ENCODE measurements around the gene TUBB2B. TPM values are rescaled to one million over a fixed set of nuclear protein-coding genes. Genes with fewer than 3 reads are reported as not detected.

The TUBB2B gene
- total RNA-seq: 1 to 10 TPM; 1.2 to 2.7 TPM
- long read RNA-seq, partial matches to known transcripts: 0 of 2 reads
- long read RNA-seq, other reads (novel, unspliced or antisense): 0 of 2 reads

- intact Hi-C loops (cut with DNase I, micrococcal nuclease): no loop called here
- ATAC-seq (no peak), DNase-seq (peak in 1 of 2 donors; percentile 14)
Observed at GRCh38 chr6:3227363-3228045, at the start of gene TUBB2B. TSS of gene TUBB2B (minus strand) at chr6:3227653. CDS start at chr6:3227543, 110 bp downstream.

- ATAC-seq (no peak), DNase-seq (no peak)
- intact Hi-C loops (cut with DNase I, micrococcal nuclease): loop anchor here in 1 of 2 donors (5.0 kb wide), 1 partner anchor 725 kb away; no protein-coding TSS in a partner anchor
Observed at GRCh38 chr6:3277251-3277650, 49.8 kb upstream of the TUBB2B start.

GRCh38 chr6:3276174-3277167 lies 49.0 kb upstream of the TUBB2B start:
- ATAC-seq (no peak), DNase-seq (no peak)
- intact Hi-C loops (cut with DNase I, micrococcal nuclease): loop anchor here in 1 of 2 donors (5.0 kb wide), 1 partner anchor 726 kb away; no protein-coding TSS in a partner anchor

GRCh38 chr6:3273707-3274521 lies 46.5 kb upstream of the TUBB2B start:
- DNase-seq (no peak), ATAC-seq (no peak)
- intact Hi-C loops (cut with DNase I, micrococcal nuclease): no loop called here

GRCh38 chr6:3272911-3273547 lies 45.6 kb upstream of the TUBB2B start:
- intact Hi-C loops (cut with DNase I, micrococcal nuclease): no loop called here
- DNase-seq (no peak), ATAC-seq (no peak)

GRCh38 chr6:3271756-3272155 lies 44.3 kb upstream of the TUBB2B start:
- ATAC-seq (no peak), DNase-seq (no peak)
- intact Hi-C loops (cut with DNase I, micrococcal nuclease): no loop called here

GRCh38 chr6:3270258-3270657 lies 42.8 kb upstream of the TUBB2B start:
- ATAC-seq (peak; percentile 88), DNase-seq (peak; percentile 64 to 73)
- intact Hi-C loops (cut with DNase I, micrococcal nuclease): no loop called here

- DNase-seq (no peak), ATAC-seq (no peak)
- intact Hi-C loops (cut with DNase I, micrococcal nuclease): no loop called here
Observed at GRCh38 chr6:3269281-3269975, 42.0 kb upstream of the TUBB2B start.

GRCh38 chr6:3268680-3269079 lies 41.2 kb upstream of the TUBB2B start:
- no peak for ATAC-seq
- DNase-seq: no peak
- intact Hi-C loops (cut with DNase I, micrococcal nuclease): no loop called here

GRCh38 chr6:3267162-3267561 lies 39.7 kb upstream of the TUBB2B start:
- intact Hi-C loops (cut with DNase I, micrococcal nuclease): no loop called here
- DNase-seq (no peak), ATAC-seq (peak; percentile 9)

GRCh38 chr6:3266170-3266569 lies 38.7 kb upstream of the TUBB2B start:
- intact Hi-C loops (cut with DNase I, micrococcal nuclease): no loop called here
- DNase-seq: no peak
- no peak for ATAC-seq

- intact Hi-C loops (cut with DNase I, micrococcal nuclease): no loop called here
- ATAC-seq (no peak), DNase-seq (no peak)
Observed at GRCh38 chr6:3265671-3266070, 38.2 kb upstream of the TUBB2B start.

- ATAC-seq: peak; percentile 24
- DNase-seq: no peak
- intact Hi-C loops (cut with DNase I, micrococcal nuclease): no loop called here
Observed at GRCh38 chr6:3264356-3264755, 36.9 kb upstream of the TUBB2B start.

GRCh38 chr6:3263096-3263495 lies 35.6 kb upstream of the TUBB2B start:
- DNase-seq (no peak), ATAC-seq (no peak)
- intact Hi-C loops (cut with DNase I, micrococcal nuclease): no loop called here

GRCh38 chr6:3261921-3262320 lies 34.5 kb upstream of the TUBB2B start:
- no peak for ATAC-seq
- no peak for DNase-seq
- intact Hi-C loops (cut with DNase I, micrococcal nuclease): no loop called here

- ATAC-seq (no peak), DNase-seq (no peak)
- intact Hi-C loops (cut with DNase I, micrococcal nuclease): no loop called here
Observed at GRCh38 chr6:3261518-3261820, 34.0 kb upstream of the TUBB2B start.

GRCh38 chr6:3260772-3261517 lies 33.5 kb upstream of the TUBB2B start:
- no peak for ATAC-seq
- intact Hi-C loops (cut with DNase I, micrococcal nuclease): no loop called here
- DNase-seq: no peak
